HG02943 (cell line): ENCODE data around the gene NFATC4.

Experiments
- ATAC-seq: cut with Tn5 transposase; IDR thresholded peaks from one replicate; pipeline ENCODE4 v1.9.1; 2021; ENCODE audit warnings: mild to moderate bottlenecking, low read depth, moderate library complexity; ENCODE audit not compliant: unreplicated experiment

Gene NFATC4

DNA sequence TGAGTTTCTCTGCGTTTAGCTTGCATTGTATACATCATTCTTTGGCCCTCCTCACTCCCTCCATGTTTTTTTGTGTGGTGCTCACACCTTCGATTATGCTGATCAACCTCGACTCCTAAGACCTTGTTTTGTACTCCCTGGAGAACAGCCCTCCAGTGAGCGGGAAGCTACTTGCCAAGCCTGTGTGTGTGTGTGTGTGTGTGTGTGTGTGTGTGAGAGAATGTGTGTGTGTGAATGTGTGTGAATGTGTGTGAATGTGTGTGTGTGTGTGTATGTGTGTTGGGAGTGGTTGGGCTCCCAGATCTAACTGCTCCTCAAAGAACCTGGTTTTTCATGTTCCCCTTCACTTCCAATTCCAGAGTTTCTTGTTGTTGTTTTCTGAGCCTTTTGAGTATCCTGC lies 36.8 kb downstream of the NFATC4 start:
- ATAC-seq: no peak

DNA sequence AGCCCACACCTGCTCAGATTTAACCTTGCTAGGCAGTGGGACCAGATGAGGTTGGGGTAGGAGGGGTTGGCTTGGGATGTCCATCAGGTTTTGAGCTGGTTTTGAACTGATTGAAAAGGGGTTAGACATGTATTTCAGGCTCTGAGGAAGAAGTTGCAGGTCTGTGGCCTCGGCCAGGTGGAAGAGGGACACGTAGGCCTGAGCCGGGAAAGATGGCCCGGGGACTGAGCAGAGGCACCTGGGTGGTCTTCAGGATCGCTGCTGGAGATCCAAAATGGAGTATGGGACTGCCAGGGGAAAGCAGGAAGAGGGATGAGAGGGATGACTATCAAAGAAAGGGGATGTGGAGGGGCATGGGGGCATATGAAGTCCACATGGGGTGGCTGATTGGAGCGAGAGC lies 38.4 kb downstream of the NFATC4 start:
- ATAC-seq: no peak

DNA sequence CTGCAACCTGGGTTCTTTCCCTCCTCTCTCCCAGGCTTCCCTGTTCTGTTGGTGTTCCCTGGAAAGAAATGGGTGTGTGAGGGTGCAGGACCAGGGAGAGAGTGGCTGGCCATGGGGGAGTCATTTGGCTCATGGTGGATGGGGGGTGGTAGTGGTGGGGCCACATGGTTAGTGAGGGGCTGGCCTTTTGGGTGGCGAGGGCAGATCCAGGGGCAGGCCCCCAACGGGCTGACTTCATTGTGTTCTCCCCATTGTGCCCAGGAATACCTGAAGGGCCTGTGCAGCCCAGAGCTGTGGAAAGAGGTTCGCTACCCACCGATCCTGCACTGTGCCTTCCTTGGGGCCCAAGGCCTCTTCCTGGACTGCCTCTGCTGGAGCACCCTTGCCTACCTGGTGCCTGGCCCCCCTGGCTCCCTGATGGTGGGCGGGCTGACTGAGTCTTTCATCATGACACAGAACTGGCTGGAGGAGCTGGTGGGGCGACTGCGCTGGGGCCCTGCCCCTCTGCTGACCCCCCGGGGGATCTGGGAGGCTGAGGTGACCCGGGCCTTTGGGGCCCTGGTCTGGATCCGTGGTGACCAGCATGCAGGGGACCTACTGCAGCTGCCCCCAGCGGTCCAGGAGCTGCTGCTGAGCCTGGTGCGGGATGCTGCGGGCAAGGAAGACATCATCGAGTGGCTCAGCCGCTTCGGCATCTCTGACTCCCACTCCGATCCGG lies 39.8 kb downstream of the NFATC4 start:
- ATAC-seq: no peak

DNA sequence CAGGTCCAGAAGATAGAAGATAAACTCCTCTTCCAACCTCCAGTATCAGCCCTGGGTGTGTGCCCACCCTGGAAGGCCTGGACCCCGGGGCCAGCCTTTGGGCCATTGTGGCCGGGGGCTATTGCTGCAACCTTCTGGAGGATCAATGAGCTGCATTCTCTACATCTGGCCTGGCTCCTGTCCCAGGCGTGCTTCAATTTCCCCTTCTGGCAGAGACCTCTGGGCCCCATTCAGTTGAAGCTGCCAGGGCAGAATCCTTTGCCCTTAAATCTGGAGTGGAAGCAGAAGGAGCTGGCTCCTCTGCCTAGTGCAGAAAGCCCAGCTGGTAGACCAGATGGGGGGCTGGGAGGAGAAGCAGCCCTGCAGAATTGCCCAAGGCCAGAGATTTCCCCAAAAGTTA lies 40.8 kb downstream of the NFATC4 start:
- ATAC-seq: no peak

DNA sequence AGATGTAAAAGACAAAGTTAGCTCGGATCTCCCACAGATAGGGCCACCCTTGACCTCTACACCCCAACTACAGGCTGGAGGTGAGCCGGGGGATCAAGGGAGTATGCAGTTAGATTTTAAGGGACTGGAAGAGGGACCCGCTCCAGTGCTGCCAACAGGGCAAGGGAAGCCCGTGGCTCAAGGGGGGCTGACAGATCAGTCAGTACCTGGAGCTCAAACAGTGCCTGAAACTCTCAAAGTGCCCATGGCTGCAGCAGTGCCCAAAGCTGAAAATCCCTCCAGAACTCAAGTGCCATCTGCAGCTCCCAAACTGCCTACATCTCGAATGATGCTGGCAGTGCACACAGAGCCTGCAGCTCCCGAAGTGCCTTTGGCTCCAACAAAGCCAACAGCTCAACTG lies 41.2 kb downstream of the NFATC4 start:
- no peak for ATAC-seq

DNA sequence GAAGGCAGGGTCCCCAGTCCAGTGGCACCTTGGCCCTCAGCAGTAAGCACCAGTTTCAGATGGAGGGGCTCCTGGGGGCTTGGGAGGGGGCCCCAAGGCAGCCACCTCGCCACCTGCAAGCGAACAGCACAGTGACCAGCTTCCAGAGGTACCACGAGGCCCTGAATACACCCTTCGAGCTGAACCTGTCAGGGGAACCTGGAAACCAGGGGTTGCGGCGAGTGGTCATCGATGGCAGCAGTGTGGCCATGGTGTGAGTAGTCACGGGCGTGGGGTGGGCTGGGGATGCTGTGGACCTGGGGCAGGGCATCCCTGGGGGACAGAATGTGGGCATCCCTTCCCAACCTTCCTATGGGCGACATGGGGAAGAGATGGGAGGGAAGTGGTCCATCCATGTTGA lies 42.0 kb downstream of the NFATC4 start:
- ATAC-seq: no peak

DNA sequence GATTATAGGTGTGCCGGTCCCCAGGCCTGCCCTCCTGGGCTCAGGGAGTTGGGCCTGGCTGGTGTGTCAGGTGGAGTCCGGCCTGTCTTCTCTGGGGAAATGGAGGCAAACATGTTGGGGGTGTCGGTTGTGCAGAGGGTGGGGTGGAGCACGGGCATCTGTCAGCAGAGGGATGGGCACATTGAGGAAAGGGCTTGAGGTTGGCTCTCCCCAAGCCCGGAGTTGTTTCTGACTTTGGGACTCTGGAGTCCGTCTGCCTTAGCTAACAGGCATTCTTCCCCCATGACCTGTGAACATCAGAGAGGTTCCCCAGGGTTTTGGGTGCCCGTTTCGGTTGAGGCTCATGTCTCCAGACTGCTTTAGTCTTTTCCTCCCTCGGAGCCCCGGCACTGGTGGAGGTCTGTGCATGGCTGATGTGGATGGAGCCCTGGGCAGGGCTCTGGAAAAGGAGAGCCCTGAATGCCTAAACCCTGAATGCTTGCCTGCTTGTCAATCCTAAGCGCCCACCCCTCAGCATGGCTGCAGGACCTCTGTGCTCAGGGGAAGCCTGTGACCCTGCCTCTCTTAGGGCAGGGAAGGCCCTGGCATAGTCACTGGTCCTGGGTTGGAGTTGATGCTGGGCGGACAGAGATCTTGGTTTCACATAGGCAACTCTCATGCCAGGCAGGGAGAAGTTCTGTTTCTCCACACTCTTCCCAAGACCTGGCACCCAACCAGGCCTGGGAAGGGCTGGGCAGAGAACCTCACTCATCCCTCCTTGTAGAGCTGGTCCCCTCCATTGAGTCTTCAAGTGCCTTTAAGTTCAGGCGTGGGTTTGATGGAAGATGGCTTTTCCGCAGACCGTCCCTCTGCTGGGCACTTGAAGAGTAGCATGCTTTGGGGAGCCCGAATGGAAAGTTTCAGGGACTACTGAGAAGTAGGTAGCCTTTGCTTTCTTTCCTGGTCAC lies 43.7 kb downstream of the NFATC4 start:
- ATAC-seq: no peak

DNA sequence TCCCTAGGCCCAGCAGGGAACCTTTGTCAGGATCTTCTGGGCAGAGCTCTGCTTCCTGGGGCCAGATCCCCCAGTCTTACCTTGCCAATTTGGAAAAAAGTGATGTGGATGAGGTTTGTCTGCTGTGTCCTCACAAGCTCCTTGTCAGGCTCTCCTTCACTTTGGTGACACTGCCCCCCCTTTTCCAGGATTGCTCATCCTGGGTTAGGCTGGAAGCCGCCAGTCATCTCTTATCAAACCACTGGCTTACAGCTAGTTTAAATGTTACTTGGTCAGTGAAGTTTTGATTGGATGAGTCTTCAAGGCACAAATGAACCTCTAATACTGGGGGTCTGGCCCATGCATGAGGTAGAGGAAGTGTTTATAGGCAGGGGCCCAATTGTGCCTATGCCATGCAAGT lies 46.1 kb downstream of the NFATC4 start:
- ATAC-seq: no peak

DNA sequence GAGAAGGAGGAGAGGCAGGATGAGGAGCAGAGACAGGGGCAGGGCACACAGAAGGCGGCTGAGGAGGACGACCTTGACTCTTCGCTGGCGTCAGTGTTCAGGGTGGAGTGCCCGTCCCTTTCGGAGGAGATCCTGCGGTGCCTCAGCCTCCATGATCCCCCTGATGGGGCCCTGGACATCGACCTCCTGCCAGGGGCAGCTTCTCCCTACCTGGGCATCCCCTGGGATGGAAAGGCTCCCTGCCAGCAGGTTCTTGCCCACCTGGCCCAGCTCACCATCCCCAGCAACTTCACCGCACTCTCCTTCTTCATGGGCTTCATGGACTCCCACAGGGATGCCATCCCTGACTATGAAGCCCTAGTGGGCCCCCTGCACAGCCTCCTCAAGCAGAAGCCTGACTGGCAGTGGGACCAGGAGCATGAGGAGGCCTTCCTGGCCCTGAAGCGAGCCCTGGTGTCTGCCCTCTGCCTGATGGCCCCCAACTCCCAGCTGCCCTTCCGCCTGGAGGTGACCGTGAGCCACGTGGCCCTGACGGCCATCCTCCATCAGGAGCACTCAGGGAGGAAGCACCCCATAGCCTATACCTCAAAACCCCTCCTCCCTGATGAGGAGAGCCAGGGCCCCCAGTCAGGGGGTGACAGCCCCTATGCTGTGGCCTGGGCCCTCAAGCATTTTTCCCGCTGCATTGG lies 46.9 kb downstream of the NFATC4 start:
- no peak for ATAC-seq

DNA sequence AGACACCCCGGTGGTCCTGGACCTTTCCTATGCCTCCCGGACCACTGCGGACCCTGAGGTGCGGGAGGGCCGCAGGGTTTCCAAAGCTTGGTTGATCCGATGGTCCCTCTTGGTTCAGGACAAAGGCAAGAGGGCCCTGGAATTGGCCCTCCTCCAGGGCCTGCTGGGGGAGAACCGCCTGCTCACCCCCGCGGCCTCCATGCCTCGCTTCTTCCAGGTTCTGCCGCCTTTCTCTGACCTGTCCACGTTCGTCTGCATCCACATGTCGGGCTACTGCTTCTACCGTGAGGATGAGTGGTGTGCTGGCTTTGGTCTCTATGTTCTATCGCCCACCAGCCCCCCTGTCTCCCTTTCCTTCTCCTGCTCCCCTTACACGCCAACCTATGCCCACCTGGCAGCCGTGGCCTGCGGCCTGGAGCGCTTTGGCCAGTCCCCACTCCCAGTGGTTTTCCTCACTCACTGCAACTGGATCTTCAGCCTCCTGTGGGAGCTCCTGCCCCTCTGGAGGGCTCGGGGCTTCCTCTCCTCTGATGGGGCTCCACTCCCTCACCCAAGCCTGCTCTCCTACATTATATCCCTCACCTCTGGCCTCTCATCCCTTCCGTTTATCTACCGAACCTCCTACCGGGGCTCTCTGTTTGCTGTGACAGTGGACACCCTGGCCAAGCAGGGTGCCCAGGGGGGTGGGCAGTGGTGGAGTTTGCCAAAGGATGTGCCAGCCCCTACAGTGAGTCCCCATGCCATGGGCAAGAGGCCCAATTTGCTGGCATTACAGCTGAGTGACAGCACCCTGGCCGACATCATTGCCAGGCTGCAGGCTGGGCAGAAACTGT lies 47.7 kb downstream of the NFATC4 start:
- no peak for ATAC-seq

DNA sequence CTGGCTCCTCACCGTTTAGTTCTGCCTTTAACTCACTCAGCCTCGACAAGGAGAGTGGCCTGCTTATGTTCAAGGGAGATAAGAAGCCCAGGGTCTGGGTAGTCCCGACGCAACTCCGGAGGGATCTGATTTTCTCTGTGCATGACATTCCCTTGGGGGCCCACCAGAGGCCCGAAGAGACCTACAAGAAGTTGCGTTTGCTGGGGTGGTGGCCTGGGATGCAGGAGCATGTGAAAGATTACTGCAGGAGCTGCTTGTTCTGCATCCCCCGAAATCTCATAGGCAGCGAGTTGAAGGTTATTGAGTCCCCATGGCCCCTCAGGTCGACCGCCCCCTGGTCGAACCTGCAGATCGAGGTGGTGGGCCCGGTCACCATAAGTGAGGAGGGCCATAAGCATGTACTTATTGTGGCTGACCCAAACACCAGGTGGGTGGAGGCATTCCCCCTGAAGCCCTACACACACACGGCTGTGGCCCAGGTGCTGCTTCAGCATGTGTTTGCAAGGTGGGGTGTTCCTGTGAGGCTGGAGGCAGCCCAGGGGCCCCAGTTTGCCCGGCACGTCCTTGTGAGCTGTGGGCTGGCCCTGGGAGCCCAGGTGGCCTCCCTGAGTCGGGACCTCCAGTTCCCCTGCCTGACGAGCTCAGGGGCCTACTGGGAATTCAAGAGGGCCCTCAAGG lies 48.4 kb downstream of the NFATC4 start:
- no peak for ATAC-seq

DNA sequence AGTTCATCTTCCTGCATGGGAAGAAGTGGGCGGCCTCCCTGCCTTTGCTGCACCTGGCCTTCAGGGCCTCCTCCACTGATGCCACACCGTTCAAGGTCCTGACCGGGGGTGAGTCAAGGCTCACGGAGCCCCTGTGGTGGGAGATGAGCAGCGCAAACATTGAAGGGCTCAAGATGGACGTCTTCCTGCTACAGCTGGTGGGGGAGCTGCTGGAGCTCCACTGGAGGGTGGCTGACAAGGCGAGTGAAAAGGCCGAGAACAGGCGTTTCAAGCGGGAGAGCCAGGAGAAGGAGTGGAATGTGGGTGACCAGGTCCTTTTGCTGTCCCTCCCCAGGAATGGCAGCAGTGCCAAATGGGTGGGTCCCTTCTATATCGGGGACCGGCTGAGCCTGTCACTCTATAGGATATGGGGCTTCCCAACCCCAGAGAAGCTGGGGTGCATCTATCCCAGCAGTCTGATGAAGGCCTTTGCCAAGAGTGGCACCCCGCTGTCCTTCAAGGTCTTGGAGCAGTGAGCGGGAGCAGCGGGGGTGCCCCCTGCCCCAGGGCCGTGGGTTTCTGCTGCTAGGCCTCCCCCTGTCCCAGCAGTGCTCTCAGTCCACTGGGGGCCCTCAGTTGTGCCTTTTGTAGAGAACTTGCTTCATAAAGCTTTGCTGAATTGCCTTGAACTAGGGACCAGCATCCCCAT lies 49.1 kb downstream of the NFATC4 start:
- ATAC-seq: no peak

DNA sequence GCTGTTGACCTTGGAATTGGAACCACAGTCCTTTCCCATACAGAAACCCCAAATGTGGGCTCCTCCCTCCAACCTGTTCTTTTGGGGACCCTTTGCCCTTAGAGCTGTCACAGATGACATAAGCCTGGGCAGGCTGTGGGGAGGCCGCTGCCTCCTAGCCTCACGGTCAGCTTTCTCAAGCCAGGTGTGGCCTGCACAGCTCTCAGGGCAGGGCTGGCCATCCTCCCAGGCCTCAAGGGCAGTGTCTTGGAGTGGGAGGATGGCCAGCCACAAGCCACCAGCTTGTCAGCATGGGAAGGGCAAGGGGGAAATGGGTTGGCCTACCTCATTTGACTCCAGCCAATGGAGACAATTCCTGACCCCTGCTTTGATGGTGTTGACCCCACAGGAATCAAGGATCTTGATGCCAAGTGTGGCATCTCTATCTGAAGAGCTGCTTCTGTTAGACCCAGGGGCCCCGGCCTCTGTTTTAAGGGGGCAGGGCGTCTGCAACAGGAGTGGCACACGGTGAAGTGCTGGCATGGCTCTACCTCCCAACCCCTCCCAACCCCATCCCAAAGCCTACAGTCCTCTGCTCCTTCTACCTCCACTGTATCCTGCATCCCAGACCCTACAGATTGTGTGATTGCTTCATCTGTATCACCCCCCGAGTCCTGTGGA lies 50.0 kb downstream of the NFATC4 start:
- no peak for ATAC-seq

DNA sequence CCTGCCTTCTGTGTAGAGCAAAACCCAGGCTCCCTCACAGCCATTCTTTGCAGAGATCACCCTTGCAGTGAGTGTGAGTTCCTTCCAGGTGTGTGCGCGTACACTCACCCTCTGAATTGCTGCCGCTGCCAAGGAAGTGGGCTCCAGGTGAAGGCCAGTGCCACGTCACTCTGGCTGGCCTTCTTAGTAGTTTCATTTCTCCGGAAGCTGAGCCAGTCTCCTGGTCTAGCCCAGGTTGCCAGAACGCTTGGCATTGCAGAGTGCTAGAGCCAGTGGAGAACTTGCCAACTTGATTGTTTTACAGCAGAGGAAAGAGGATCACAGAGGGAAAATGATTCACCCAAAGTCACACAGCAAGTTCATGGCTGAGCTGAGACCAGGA lies 50.5 kb downstream of the NFATC4 start:
- ATAC-seq: no peak

DNA sequence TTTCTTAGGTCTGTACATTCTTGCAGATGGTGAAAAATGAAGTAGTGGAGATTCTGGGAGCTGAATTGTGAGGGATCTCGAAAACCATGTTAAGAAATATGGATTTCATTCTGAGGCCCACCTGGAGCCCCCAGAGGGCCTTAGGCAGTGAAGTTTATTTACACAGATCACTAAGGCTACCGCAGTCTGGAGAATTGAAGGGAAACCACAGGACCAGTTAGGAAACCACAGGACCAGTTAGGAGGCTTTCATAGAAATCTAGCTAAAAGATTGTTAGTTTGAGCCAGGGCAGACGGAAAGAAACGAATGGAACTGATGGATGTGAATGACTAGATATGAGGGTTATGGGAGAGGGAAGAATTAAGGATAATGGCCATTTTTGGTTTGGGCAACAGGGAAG lies 54.3 kb downstream of the NFATC4 start:
- no peak for ATAC-seq

DNA sequence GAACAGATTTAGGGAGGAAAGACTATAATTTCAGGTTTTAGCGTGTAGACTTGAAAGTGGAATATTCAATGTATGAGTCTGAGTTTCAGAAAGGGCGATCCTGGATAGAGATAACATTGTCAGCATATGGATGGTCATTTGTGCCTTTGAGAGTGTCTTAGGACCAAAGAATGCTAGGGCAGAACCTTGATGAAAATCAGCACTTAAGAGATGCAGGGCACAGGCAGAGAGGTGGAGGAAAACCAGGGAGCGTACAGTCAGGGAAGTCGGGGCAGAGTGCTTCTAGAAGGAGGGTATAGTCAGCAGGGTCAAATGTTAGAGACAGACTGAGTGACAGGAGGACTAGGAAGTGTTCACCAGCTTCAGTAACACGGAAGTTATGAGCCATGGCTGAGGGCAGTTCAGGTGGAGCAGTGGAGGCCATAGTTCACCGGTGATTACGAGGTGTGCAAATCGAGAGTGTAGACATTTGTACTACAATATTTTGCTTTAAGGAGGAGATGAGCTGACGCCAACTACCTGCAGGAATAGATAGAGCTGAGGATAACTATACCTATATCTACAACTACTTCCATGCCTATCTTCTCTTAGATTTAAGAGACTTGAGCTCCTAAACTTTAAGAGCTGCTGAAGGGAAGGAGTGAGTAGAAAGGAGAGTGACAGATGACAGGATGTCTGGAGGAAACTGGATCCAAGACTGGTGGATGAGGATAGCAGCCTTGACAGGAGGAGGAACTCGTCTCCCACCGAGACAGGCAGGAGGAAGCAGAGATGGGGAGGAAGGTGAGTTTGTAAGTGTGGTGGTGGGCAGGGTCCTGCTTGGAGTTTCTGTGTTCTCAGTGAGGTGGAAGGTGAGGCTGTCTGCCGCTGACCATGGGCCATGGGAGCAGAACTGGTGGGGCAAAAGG lies 55.0 kb downstream of the NFATC4 start:
- ATAC-seq: no peak

DNA sequence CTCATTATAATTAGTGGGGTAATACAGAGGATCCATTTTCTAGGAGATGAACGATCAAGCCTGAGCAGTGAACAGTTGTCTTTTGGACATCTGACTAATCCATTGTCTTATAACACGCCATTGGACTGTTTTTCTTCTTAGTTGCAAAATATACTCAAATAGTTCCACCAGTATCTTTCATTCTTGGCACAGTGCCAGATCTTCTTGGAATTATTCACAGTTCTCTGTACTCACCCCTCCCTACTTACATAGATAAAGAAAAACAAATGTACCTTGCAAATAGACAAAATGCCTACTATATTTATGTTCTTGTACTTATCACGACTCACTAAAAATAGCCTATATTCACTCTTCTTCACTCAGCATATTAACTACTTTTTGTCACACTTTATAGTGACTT lies 57.7 kb downstream of the NFATC4 start:
- no peak for ATAC-seq
